ENCODE data around the gene SIK3.
"Not testable (repeated sequence)": the region's sequence is repeated elsewhere in the genome, so short reads cannot be mapped to it uniquely, and the experiment has no call there.

Gene SIK3

DNA sequence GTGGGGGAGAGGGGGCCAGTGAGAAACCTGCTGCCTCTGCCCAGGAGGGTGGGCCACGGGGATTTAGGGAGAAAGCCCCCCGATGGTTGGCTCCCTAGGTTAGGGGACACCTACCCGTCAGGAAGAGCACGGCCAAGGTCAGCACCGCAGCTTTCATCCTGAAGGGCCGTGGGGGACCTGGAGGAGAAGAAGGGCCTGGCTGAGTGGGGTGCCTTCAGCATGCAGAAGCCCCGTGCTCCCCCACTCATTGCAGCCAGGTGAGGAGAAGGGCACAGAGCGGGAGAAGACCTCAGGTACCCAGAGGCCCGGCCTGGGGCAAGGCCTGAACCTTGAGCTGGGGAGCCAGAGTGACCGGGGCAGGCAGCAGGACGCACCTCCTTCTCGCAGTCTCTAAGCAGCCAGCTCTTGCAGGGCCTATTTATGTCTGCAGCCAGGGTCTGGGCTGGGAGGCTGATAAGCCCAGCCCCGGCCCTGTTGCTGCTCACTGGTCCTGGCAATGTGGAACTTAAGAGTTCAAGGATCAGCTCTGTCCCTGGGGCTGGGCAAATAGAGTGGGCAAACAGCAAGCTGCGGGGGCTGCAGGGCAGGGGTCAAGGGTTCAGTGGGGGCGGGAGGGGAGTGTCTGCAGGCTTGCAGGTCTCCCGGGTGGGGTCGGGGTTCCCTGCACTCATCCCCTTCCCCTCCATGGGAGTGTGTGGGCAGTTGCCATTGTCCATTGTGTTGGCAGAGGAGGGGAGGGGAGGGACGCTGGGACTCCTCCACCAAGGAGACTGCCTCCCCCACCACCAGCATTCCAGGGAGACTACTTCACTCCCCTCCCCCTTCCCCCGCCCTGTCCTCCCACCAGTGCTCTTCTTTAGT, 260.8 kb downstream of the SIK3 start, which contains the start of gene APOA1:
Gene APOA1, minus strand, starts transcription at position 392 of the 861 bp plus-strand sequence. Its CDS starts 235 bp downstream, at position 157.
- DNase-seq (ENCODE audit: low read depth) = no peak

DNA sequence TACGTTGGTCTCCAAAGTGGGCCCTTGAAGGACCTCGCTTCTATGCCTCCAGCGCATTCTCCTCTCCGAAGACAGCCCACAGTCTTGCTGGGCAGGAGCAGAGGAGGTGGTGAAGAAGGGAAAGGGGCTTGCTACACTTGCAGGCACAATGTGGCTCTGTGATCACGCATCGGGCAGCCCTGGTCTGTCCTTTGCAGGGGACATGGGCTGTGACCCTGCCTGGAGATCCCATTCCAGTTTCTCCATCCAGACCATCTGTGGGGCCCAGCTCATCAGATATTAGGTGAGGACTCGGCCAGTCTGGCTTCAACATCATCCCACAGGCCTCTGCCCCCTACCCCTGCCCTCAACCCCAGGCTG, 261.6 kb downstream of the SIK3 start:
- DNase-seq (ENCODE audit: low read depth) = no peak

DNA sequence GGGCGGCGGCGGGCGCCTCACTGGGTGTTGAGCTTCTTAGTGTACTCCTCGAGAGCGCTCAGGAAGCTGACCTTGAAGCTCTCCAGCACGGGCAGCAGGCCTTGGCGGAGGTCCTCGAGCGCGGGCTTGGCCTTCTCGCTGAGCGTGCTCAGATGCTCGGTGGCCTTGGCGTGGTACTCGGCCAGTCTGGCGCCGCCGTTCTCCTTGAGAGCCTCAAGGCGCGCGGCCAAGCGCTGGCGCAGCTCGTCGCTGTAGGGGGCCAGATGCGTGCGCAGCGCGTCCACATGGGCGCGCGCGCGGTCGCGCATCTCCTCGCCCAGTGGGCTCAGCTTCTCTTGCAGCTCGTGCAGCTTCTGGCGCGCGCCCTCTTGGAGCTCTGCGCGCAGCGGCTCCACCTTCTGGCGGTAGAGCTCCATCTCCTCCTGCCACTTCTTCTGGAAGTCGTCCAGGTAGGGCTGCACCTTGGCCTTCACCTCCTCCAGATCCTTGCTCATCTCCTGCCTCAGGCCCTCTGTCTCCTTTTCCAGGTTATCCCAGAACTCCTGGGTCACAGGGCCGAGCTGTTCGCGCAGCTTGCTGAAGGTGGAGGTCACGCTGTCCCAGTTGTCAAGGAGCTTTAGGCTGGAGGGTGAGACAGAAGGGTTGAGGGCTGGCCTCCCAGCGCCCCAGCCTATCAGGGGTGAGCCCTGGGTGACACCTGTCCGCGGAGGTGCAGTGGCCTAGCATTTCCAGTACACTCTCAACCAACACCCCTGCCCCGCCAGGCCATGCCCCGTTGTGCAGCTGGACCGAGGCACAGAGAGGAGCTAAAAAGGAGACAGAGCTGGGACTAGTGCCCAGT, 262.2 kb downstream of the SIK3 start:
- DNase-seq (ENCODE audit: low read depth) = peak; percentile 93

DNA sequence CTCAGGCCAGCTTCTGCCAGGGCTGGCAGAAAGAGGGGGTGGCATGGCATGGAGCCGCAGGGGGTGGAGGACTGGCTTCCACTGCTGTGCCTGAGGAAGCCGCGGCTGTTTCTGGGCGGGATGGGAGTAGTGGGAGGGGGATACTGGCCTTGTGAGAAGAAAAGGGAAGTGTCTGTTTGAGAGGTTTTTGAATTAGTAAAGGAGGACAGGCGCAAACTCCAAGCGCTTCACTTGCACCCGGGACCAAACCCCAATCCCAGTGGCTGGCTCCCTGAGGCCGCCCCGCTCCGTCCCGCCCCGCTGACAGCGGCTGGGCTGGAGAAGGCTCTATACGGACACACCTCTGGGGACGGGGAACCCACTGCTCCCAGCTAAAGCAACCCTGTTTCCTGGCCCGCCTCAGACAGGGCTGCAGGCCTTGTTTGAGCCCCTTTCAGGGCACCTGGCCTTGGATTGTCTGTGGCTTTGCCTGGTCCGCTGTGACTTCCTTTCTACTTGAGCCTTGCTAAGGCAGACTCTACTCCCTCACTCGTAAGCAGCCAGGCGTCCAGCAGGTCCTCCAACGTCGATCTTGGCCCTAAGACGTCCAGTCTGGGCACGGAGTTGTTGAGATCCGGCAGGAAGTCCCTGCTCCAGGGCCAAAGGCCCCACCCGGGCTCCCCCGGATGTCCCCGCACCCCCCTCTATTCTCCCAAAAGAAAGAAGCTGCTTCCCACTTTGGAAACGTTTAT, 263.0 kb downstream of the SIK3 start:
- DNase-seq (ENCODE audit: low read depth) = no peak

DNA sequence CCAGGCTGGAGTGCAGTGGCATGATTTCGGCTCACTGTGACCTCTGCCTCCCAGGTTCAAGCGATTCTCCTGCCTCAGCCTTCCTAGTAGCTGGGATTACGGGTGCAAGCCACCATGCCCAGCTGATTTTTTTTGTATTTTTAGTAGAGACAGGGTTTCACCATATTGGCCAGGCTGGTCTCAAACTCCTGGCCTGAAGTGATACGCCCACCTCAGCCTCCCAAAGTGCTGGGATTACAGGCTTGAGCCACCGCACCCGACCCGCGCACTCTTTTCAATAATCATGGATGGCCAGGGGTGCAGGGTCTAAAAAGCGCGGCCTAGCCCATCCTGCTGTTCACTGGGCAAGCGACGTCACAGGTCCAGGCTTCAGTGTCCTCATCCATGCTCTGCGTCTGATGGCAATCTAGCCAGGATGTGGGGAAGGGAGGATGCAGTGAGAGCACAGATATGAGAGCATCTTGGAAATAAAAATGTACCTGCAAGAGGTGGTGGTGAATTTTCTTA, 263.6 kb downstream of the SIK3 start:
- not testable (repeated sequence) for DNase-seq (ENCODE audit: low read depth)

DNA sequence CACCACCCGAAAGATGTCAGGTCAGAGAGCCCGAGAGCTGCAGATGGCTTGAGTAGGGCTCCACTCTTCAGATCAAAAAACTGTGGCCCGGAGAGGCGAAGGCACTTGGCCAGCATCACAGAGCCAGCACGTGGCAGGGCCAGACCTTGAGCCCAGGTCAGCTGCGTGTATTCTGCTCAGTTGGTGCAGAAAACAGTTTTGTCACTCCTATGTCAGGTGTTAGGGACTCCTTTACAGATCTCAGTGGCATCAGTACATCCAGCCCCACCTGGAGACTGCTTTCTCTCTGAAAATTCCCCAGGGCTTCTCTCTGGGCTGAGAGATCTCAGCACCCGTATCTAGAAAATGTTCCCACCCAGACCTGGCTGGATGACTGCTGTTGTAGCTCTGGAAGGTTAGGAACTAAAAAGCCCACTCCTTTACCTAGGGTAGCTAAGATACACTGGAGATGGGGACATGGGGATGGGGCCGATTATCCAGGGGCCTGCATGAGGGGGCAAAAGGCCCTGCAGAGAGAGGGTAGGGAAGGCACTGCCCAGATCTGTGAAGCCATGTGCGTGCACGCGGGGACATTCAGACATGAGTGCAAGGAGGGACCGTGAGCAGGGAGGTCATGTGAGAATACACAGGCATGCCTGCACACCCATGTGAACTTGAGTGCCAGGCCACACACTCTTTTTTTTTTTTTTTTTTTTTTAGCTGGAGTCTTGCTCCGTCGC, 264.3 kb downstream of the SIK3 start:
- no peak for DNase-seq (ENCODE audit: low read depth)

DNA sequence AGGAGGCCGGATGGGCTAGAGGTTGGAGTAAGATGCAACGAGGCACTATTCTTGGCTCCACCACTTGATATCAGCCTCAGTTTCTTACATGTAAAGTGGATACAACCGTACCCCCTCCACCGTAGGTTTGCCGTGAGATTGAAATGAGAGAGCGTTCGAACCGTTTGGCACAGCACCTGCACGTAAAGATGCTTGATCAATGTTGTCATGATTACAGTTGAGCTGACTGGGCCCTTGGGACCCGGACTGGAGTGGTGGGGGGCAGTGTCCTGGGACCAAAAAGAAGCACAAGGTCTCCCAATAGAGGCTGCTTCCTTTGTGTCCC, 264.8 kb downstream of the SIK3 start:
- no peak for DNase-seq (ENCODE audit: low read depth)

DNA sequence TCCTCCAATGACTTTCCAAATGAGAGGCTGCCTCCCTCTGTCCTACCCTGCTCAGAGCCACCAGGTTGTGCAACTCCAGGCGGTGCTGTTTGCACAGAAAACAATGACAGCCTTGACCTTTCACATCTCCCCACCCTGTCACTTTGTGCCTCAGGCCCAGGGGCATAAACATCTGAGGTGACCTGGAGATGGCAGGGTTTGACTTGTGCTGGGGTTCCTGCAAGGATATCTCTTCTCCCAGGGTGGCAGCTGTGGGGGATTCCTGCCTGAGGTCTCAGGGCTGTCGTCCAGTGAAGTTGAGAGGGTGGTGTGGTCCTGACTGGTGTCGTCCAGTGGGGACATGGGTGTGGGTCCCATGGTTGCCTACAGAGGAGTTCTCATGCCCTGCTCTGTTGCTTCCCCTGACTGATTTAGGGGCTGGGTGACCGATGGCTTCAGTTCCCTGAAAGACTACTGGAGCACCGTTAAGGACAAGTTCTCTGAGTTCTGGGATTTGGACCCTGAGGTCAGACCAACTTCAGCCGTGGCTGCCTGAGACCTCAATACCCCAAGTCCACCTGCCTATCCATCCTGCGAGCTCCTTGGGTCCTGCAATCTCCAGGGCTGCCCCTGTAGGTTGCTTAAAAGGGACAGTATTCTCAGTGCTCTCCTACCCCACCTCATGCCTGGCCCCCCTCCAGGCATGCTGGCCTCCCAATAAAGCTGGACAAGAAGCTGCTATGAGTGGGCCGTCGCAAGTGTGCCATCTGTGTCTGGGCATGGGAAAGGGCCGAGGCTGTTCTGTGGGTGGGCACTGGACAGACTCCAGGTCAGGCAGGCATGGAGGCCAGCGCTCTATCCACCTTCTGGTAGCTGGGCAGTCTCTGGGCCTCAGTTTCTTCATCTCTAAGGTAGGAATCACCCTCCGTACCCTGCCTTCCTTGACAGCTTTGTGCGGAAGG, 265.6 kb downstream of the SIK3 start:
- DNase-seq (ENCODE audit: low read depth) = no peak

DNA sequence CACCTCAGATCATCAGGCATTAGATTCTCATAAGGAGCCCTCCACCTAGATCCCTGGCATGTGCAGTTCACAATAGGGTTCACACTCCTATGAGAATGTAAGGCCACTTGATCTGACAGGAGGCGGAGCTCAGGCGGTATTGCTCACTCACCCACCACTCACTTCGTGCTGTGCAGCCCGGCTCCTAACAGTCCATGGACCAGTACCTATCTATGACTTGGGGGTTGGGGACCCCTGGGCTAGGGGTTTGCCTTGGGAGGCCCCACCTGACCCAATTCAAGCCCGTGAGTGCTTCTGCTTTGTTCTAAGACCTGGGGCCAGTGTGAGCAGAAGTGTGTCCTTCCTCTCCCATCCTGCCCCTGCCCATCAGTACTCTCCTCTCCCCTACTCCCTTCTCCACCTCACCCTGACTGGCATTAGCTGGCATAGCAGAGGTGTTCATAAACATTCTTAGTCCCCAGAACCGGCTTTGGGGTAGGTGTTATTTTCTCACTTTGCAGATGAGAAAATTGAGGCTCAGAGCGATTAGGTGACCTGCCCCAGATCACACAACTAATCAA, 266.4 kb downstream of the SIK3 start:
- no peak for DNase-seq (ENCODE audit: low read depth)

DNA sequence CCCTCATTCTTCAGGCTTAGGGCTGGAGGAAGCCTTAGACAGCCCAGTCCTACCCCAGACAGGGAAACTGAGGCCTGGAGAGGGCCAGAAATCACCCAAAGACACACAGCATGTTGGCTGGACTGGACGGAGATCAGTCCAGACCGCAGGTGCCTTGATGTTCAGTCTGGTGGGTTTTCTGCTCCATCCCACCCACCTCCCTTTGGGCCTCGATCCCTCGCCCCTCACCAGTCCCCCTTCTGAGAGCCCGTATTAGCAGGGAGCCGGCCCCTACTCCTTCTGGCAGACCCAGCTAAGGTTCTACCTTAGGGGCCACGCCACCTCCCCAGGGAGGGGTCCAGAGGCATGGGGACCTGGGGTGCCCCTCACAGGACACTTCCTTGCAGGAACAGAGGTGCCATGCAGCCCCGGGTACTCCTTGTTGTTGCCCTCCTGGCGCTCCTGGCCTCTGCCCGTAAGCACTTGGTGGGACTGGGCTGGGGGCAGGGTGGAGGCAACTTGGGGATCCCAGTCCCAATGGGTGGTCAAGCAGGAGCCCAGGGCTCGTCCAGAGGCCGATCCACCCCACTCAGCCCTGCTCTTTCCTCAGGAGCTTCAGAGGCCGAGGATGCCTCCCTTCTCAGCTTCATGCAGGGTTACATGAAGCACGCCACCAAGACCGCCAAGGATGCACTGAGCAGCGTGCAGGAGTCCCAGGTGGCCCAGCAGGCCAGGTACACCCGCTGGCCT, 267.9 kb downstream of the SIK3 start:
- no peak for DNase-seq (ENCODE audit: low read depth)

DNA sequence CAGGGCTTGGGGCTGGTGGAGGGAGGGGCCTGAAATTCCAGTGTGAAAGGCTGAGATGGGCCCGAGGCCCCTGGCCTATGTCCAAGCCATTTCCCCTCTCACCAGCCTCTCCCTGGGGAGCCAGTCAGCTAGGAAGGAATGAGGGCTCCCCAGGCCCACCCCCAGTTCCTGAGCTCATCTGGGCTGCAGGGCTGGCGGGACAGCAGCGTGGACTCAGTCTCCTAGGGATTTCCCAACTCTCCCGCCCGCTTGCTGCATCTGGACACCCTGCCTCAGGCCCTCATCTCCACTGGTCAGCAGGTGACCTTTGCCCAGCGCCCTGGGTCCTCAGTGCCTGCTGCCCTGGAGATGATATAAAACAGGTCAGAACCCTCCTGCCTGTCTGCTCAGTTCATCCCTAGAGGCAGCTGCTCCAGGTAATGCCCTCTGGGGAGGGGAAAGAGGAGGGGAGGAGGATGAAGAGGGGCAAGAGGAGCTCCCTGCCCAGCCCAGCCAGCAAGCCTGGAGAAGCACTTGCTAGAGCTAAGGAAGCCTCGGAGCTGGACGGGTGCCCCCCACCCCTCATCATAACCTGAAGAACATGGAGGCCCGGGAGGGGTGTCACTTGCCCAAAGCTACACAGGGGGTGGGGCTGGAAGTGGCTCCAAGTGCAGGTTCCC, 268.6 kb downstream of the SIK3 start, which contains the start of gene APOC3:
Gene APOC3, plus strand, starts transcription at position 383 of the 659 bp plus-strand sequence. CDS start 676 bp downstream, outside the sequence.
- no peak for DNase-seq (ENCODE audit: low read depth)

DNA sequence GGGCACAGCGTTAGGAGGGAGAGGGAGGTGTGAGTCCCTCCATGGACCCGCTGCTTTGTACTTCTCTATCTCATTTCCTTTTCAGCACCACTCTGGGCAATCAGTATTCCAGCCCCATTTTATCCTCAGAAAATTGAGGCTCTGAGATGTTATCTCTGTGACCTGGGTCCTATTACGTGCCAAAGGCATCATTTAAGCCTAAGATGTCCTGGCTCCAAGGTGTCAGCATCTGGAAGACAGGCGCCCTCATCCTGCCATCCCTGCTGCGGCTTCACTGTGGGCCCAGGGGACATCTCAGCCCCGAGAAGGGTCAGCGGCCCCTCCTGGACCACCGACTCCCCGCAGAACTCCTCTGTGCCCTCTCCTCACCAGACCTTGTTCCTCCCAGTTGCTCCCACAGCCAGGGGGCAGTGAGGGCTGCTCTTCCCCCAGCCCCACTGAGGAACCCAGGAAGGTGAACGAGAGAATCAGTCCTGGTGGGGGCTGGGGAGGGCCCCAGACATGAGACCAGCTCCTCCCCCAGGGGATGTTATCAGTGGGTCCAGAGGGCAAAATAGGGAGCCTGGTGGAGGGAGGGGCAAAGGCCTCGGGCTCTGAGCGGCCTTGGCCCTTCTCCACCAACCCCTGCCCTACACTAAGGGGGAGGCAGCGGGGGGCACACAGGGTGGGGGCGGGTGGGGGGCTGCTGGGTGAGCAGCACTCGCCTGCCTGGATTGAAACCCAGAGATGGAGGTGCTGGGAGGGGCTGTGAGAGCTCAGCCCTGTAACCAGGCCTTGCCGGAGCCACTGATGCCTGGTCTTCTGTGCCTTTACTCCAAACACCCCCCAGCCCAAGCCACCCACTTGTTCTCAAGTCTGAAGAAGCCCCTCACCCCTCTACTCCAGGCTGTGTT, 269.4 kb downstream of the SIK3 start:
- DNase-seq (ENCODE audit: low read depth) = no peak

DNA sequence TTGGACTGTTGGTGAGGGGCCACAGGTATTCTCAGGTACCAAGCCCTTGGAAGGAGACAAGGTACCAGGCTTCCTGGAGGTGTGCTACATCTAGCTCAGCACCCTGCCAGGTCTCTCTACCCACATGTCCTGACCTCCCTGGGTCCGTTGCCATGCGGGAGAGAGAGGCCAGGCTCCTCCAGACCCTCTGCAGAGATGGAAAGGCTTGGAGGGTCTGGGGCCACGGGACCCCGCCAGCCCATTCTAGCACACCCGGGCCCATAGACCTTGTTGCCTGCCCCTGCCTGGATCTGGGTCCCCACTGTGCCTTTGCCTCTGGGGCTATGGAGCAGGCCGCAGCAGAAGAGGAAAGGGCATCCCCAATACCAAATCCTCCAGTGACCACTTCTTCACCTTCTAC, 270.8 kb downstream of the SIK3 start:
- DNase-seq (ENCODE audit: low read depth) = no peak

DNA sequence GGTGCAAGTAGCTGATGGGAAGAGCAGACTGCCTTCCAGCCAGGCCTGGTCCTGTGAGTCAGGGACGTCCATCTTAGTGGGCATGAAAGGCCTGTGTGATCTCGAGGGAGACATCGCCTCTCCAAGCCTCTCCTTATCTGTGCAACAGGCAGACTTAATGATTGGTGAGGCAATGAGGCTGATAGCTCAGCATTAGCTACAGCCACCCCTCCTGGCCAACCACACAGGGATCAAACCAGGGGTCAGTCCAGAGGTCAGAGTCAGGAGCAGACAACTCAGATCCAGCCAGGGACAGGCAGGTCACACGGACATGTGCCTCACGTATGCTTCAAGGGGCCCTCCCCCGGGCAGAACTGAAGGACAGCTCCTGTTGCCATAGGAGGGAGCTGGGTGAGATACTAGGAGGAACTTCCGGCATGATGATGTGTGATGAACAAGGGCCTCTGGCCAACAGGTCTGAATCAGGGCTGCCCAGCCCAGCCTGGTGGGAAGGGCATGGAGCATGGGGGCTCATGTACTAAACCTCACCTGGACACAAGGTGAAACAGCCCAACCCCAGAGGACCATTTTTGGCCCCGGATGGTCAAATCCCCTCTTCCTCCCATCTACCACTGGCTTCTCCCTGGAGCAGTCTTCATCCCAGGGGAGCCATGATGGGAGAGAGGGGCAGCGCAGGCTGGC, 271.3 kb downstream of the SIK3 start:
- no peak for DNase-seq (ENCODE audit: low read depth)

DNA sequence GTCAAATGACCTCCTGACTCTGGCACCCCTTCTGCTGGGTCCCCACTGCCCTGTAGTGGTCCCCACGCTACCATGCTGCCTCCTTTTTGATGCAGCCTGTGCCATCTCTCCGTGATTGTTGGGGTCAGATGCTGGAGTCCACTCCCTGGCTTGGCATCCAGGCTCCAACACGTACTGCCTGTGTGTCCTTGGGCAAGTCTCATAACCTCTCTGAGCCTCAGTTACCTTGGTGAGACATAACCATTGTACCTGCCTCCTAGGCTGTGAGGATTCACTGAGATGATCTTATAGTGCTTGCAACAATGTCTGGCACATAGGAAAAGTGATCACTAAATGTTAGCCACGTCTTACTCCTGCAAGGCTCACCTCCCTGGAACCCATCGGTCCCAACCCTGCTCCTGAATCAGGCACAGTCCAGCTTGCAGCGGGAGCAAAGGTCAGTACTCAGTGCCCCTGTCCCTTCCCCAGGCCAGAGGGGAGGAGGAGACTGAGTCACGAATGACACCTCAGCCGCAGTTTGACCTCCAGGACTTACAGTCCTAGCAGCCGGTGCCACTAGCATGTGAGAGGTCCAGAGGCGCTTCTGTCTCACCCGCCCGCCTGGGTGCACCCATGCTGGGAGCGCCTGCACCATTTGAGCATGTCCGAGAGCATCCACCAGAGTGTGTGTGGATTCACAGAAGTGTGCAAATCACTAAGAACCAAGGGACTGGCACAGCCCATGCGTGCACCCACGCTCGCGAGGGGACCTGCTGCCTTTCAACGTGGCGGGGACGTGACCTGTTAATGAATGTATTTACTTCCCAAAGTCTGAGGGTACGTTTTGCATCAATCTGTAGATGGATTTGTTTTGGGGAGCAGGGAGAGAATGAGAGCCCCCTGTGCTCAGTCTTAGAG, 272.1 kb downstream of the SIK3 start:
- DNase-seq (ENCODE audit: low read depth) = no peak

DNA sequence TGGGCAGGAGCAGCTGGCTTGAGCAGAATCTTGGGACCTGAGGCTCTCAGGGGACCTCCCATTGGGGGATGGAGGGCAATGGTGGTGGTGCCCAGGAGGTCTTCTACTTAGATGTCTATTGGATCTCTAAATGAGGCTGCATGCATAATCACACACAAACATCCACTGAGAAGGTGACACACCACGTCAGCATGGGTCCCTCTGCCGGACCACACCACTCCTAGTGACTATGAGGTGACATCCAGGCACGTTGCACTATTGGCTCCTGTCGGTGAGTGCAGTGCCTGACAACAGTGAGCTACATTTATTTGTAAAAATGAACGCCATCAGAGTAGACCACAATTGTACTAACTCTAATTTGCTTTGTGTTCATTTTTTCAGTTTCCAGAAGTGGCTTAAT, 272.8 kb downstream of the SIK3 start:
- no peak for DNase-seq (ENCODE audit: low read depth)

Measured in fibroblast of the conjunctiva (primary cell).